Ovary (tissue), 3 donors: ENCODE measurements around the gene ACSF3.

Source experiments
- POLR2A ChIP-seq: fragments of 450-650 bp; IDR thresholded peaks from one replicate; pipeline ENCODE4 v1.6.1; 2017; ENCODE audit warnings: antibody characterized with exemption, mild to moderate bottlenecking, moderate library complexity
- TF ChIP-seq, protein P1 (sequence below), 3 donors: fragments of 450-650 bp in 2 of 3; fragments of 200-600 bp in 1 of 3; IDR thresholded peaks; one replicate each; pipeline versions ENCODE4 v1.5.1 to v1.8.0; 2016 to 2022; ENCODE audit warnings: antibody characterized with exemption in 3 of 3, mild to moderate bottlenecking in 1 of 3
- donor health status: DM: no; HTN: no; CAD: no.

- TF ChIP-seq, protein P1, sequence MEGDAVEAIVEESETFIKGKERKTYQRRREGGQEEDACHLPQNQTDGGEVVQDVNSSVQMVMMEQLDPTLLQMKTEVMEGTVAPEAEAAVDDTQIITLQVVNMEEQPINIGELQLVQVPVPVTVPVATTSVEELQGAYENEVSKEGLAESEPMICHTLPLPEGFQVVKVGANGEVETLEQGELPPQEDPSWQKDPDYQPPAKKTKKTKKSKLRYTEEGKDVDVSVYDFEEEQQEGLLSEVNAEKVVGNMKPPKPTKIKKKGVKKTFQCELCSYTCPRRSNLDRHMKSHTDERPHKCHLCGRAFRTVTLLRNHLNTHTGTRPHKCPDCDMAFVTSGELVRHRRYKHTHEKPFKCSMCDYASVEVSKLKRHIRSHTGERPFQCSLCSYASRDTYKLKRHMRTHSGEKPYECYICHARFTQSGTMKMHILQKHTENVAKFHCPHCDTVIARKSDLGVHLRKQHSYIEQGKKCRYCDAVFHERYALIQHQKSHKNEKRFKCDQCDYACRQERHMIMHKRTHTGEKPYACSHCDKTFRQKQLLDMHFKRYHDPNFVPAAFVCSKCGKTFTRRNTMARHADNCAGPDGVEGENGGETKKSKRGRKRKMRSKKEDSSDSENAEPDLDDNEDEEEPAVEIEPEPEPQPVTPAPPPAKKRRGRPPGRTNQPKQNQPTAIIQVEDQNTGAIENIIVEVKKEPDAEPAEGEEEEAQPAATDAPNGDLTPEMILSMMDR (IDR thresholded peaks at IDR 0.05), result no peak
- TF ChIP-seq POLR2A, result no peak
Measured at GRCh38 chr16:89106533-89107202, 13.0 kb downstream of the ACSF3 start.
